ENCODE results near the gene RFPL3.

Gene RFPL3

GRCh38 chr22:32331236-32331917 is 26.3 kb upstream of the RFPL3 start:
- TF ChIP-seq, protein P1, sequence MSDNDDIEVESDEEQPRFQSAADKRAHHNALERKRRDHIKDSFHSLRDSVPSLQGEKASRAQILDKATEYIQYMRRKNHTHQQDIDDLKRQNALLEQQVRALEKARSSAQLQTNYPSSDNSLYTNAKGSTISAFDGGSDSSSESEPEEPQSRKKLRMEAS (IDR thresholded peaks at IDR 0.05) = no peak

DNA sequence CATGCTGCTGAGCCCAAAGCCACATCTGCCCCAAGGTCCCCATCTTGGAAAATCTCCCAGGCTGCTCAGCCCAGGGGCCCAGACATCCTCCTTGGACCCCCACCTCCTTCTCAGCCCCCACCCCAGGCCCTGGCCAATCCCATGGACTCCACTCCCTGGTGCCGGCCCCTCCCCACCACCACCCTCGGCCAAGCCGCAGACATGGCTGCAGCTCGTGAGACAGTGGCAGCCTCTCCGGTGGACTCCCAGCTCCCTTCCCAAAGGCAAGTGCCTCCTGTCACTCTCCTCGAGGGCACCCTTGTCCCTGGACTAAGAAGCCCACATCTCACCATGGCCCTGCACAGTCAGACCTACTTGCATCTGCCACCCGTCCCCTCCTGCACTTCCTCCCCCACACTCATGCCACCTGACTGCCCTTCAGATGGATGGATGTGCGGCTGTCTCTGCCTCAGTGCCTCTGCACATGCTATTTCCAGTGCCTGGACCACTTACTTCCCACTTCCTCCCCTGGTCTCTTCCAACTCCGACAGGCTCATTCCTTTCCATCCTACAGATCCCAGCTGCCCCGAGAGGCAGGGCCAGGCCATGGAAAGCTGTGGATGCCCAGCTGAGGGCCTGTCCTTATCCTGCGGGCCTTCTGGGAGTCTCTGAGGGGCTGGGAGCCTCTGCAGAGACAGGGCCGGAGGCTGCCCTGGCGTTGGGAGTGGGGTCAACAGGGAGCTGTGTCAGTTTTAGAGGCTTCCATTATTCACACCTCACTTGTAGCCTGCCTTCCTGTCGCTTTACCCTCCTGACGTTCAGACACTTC is 25.5 kb upstream of the RFPL3 start:
- TF ChIP-seq RAD21 (IDR thresholded peaks at IDR 0.05; ENCODE audit: low read depth) (no peak), YY1 (IDR thresholded peaks at IDR 0.05; ENCODE audit: low read depth) (no peak), NFIC (IDR thresholded peaks at IDR 0.05) (no peak), CREB1 (IDR thresholded peaks at IDR 0.05; ENCODE audit: low read depth) (no peak)
- TF ChIP-seq, protein P2, sequence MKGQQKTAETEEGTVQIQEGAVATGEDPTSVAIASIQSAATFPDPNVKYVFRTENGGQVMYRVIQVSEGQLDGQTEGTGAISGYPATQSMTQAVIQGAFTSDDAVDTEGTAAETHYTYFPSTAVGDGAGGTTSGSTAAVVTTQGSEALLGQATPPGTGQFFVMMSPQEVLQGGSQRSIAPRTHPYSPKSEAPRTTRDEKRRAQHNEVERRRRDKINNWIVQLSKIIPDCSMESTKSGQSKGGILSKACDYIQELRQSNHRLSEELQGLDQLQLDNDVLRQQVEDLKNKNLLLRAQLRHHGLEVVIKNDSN (IDR thresholded peaks at IDR 0.05) = no peak
- TF ChIP-seq, protein P1 (IDR thresholded peaks at IDR 0.05) = no peak

- TF ChIP-seq RAD21 (IDR thresholded peaks at IDR 0.05; ENCODE audit: low read depth) (no peak), EGR1 (IDR thresholded peaks at IDR 0.05) (no peak), CREB1 (IDR thresholded peaks at IDR 0.05; ENCODE audit: low read depth) (no peak), TCF12 (IDR thresholded peaks at IDR 0.05; ENCODE audit: low read depth) (no peak), YY1 (IDR thresholded peaks at IDR 0.05; ENCODE audit: low read depth) (no peak), ZBTB7A (IDR thresholded peaks at IDR 0.05; ENCODE audit: low read depth) (no peak), TEAD4 (IDR thresholded peaks at IDR 0.05) (no peak)
- TF ChIP-seq, protein P1 (IDR thresholded peaks at IDR 0.05) = no peak
- TF ChIP-seq, protein P2 (IDR thresholded peaks at IDR 0.05) = no peak
- TF ChIP-seq, protein P3, sequence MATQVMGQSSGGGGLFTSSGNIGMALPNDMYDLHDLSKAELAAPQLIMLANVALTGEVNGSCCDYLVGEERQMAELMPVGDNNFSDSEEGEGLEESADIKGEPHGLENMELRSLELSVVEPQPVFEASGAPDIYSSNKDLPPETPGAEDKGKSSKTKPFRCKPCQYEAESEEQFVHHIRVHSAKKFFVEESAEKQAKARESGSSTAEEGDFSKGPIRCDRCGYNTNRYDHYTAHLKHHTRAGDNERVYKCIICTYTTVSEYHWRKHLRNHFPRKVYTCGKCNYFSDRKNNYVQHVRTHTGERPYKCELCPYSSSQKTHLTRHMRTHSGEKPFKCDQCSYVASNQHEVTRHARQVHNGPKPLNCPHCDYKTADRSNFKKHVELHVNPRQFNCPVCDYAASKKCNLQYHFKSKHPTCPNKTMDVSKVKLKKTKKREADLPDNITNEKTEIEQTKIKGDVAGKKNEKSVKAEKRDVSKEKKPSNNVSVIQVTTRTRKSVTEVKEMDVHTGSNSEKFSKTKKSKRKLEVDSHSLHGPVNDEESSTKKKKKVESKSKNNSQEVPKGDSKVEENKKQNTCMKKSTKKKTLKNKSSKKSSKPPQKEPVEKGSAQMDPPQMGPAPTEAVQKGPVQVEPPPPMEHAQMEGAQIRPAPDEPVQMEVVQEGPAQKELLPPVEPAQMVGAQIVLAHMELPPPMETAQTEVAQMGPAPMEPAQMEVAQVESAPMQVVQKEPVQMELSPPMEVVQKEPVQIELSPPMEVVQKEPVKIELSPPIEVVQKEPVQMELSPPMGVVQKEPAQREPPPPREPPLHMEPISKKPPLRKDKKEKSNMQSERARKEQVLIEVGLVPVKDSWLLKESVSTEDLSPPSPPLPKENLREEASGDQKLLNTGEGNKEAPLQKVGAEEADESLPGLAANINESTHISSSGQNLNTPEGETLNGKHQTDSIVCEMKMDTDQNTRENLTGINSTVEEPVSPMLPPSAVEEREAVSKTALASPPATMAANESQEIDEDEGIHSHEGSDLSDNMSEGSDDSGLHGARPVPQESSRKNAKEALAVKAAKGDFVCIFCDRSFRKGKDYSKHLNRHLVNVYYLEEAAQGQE (IDR thresholded peaks at IDR 0.05; ENCODE audit: low read depth) = no peak
These were observed 24.4 kb upstream of the RFPL3 start for GRCh38 chr22:32333141-32333768.

GRCh38 chr22:32333769-32334659 is 23.7 kb upstream of the RFPL3 start:
- TF ChIP-seq CREB1 (IDR thresholded peaks at IDR 0.05; ENCODE audit: low read depth) (no peak), RAD21 (IDR thresholded peaks at IDR 0.05; ENCODE audit: low read depth) (no peak), TAF1 (IDR thresholded peaks at IDR 0.05; ENCODE audit: low read depth) (no peak)
- TF ChIP-seq, protein P1 (IDR thresholded peaks at IDR 0.05) = no peak

DNA sequence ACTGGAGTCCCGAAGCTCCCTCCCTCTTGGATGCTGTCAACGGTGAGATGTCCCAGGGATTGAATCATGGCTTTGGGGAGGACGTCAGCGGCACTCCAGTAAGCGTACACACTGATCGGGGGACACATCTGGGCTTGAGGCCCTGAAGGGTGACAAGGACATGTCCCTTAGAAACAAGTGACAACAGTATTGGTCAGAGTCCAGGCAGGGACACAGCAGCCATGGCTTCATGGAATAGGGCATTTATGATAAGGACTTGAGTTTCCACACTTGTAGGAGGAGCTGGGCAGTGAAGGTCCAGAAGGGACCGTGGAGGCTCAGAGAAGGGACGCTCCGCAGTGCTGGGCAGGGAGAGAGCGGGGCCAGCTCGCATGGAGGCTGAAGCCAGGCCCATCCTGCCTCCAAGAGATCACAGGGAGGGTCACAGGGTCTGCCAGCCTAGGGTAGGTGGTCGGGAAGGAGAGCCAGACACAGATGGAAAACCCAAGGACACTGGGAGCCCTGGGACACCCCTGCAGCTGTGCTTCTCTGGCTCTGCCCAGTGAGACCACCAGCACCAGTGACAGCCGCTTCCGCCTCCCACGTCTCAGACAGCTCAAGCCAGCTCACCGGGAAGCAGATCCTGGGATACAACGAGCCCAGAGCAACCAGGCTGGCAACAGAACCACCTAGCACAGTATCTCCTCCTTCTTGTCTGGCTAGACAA is 22.9 kb upstream of the RFPL3 start:
- TF ChIP-seq RAD21 (IDR thresholded peaks at IDR 0.05; ENCODE audit: low read depth) = no peak
- TF ChIP-seq, protein P2 (IDR thresholded peaks at IDR 0.05) = no peak
- TF ChIP-seq TEAD4 (IDR thresholded peaks at IDR 0.05) = no peak
- TF ChIP-seq TCF12 (IDR thresholded peaks at IDR 0.05; ENCODE audit: low read depth) = no peak

DNA sequence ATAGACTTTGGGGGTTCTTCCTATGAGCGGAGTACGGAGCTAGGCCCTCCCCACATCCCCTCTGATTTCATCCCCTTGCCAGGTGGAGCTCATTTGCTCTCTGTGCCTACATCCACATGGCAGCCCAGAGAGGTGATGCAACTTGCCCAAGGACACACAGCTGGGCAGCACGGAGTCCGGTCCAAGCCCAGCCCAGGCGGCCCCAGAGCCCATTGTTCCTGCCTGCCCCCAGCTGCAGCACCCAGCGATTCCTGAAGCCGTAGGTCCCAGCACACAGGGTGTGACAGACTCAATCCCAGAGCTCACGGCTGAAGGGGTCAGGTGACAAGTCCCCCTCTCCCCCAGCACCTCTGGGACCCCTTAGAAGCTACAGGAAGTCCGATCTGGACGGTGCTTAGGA is 22.2 kb upstream of the RFPL3 start:
- TF ChIP-seq YY1 (IDR thresholded peaks at IDR 0.05; ENCODE audit: low read depth) (no peak), RAD21 (IDR thresholded peaks at IDR 0.05; ENCODE audit: low read depth) (no peak), FOXM1 (IDR thresholded peaks at IDR 0.05; ENCODE audit: borderline replicate concordance, low read depth) (no peak), ZBTB7A (IDR thresholded peaks at IDR 0.05; ENCODE audit: low read depth) (no peak), CREB1 (IDR thresholded peaks at IDR 0.05; ENCODE audit: low read depth) (no peak), EP300 (IDR thresholded peaks at IDR 0.05; ENCODE audit: borderline replicate concordance) (no peak), CEBPB (IDR thresholded peaks at IDR 0.05) (no peak), TCF12 (IDR thresholded peaks at IDR 0.05; ENCODE audit: low read depth) (no peak), EGR1 (IDR thresholded peaks at IDR 0.05) (no peak), TEAD4 (IDR thresholded peaks at IDR 0.05) (no peak)
- TF ChIP-seq, protein P2 (IDR thresholded peaks at IDR 0.05) = no peak
- TF ChIP-seq, protein P1 (IDR thresholded peaks at IDR 0.05) = no peak
- TF ChIP-seq, protein P3 (IDR thresholded peaks at IDR 0.05; ENCODE audit: low read depth) = no peak

Data from Ishikawa (cell line).